Measurements from ENCODE around the gene ABI1.

DNA sequence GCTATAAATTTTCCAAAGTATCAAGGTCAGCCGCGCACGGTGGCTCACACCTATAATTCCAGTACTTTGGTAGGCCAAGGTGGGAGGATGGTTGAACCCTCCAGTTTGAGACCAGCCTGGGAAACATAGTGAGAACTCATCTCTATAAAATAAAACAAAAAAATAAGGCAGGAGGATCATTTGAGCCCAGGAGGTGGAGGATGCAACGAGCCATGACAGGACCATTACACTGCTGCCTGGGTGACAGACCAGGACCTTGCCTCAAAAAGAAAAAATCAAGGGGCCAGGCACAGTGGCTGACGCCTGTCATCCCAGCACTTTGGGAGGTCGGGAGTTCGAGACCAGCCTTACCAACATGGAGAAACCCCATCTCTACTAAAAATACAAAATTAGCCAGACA is 60.3 kb downstream of the ABI1 start:
- no peak for TF ChIP-seq MAX (IDR thresholded peaks at IDR 0.05)
- TF ChIP-seq EP300 (IDR thresholded peaks at IDR 0.05; ENCODE audit: borderline replicate concordance): no peak
